B cell (primary cell): ENCODE results near the gene CHAC1. TPM values are rescaled to one million over a fixed set of nuclear protein-coding genes. Genes with fewer than 3 reads are reported as not detected.
A peak's percentile ranks its signal among the peaks of the same experiment; 100 is the strongest.
"Not testable (repeated sequence)": the region's sequence is repeated elsewhere in the genome, so short reads cannot be mapped to it uniquely, and the experiment has no call there.

ENCODE experiments used
- ATAC-seq: fragments of 200-7000 bp; cut with Tn5 transposase; one replicate; pipeline ENCODE4 v1.10.0; 2021; ENCODE audit warnings: low read depth, mild to moderate bottlenecking, moderate number of reproducible peaks, moderate library complexity
- CTCF ChIA-PET: fragments of 350-600 bp; sonication (Branson Sonifier 250); formaldehyde crosslinking; loops from one replicate; lab custom pipeline; 2021; ENCODE audit warnings: antibody characterized with exemption, inconsistent platforms; lab: Charles Lee
- POLR2A ChIA-PET: fragments of 350-600 bp; sonication (Branson Sonifier 250); formaldehyde crosslinking; loops from one replicate; lab custom pipeline; 2021; ENCODE audit warnings: antibody characterized with exemption; lab: Charles Lee
- DNase-seq: peaks from one replicate; pipeline ENCODE4 v3.0.0; 2013
- H2AFZ ChIP-seq: 2 replicates; pipeline ENCODE4 v1.6.1; 2012; ENCODE audit warnings: mild to moderate bottlenecking, low read depth, low read length; ENCODE audit not compliant: insufficient read depth, poor library complexity, severe bottlenecking
- H3K27ac ChIP-seq, 2 donors: 1 replicate in 1 of 2; 2 replicates in 1 of 2; pipeline ENCODE4 v1.5.1; 2012 to 2013; ENCODE audit warnings: low read length in 2 of 2, mild to moderate bottlenecking in 2 of 2, moderate library complexity in 1 of 2
- H3K27me3 ChIP-seq, 4 experiments: fragments of 200-600 bp in 1 of 4; sonication (generic) in 1 of 4; replicated peaks in 1 of 4; 1 replicate in 2 of 4; 2 replicates in 2 of 4; pipeline versions ENCODE4 v1.6.1 to v1.7.0; 2013 to 2016; ENCODE audit warnings: low read length in 3 of 4, mild to moderate bottlenecking in 2 of 4, mixed read lengths in 1 of 4, moderate library complexity in 1 of 4; ENCODE audit not compliant: insufficient read depth in 4 of 4, control insufficient read depth in 3 of 4; ENCODE audit errors: control extremely low read depth in 1 of 4
- H3K36me3 ChIP-seq, 2 experiments: replicated peaks in 1 of 2; 1 replicate in 1 of 2; 2 replicates in 1 of 2; pipeline versions ENCODE4 v1.6.1 to v1.7.1; 2013; ENCODE audit warnings: low read length in 1 of 2; ENCODE audit not compliant: insufficient read depth in 2 of 2, control insufficient read depth in 1 of 2; ENCODE audit errors: control extremely low read depth in 1 of 2, extremely low read depth in 1 of 2
- H3K4me1 ChIP-seq, 2 donors: fragments of 200-600 bp in 1 of 2; sonication (generic) in 1 of 2; 1 replicate in 1 of 2; 2 replicates in 1 of 2; pipeline versions ENCODE4 v1.5.1 to v1.6.1; 2013 to 2017; ENCODE audit warnings: low read length in 2 of 2; ENCODE audit not compliant: control insufficient read depth in 2 of 2, insufficient read depth in 2 of 2
- H3K4me2 ChIP-seq: replicated peaks from 2 replicates; pipeline ENCODE3; 2012; ENCODE audit warnings: mild to moderate bottlenecking, low read depth, low read length; ENCODE audit not compliant: poor library complexity, severe bottlenecking
- H3K4me3 ChIP-seq, 5 experiments: fragments of 200-600 bp in 1 of 5; sonication (generic) in 1 of 5; 1 replicate in 3 of 5; 2 replicates in 2 of 5; pipeline versions ENCODE4 v1.5.1 to v1.7.0; 2011 to 2016; ENCODE audit warnings: low read length in 4 of 5, mild to moderate bottlenecking in 4 of 5, low read depth in 2 of 5, control low read depth in 1 of 5, moderate library complexity in 1 of 5; ENCODE audit not compliant: insufficient read depth in 1 of 5; ENCODE audit errors: control extremely low read depth in 1 of 5, extremely low read depth in 1 of 5
- H3K79me2 ChIP-seq: fragments of 200-600 bp; sonication (generic); one replicate; pipeline ENCODE4 v1.6.0; 2016; ENCODE audit warnings: low read length; ENCODE audit not compliant: control insufficient read depth, insufficient read depth
- H3K9ac ChIP-seq: fragments of 200-600 bp; sonication (generic); 2 replicates; pipeline ENCODE4 v1.6.1; 2017; ENCODE audit warnings: mild to moderate bottlenecking, low read length, moderate library complexity
- H3K9me3 ChIP-seq, 3 donors: one replicate each; pipeline versions ENCODE4 v1.6.1 to v1.7.1; 2013; ENCODE audit warnings: low read length in 2 of 3; ENCODE audit not compliant: control insufficient read depth in 2 of 3, insufficient read depth in 1 of 3; ENCODE audit errors: control extremely low read depth in 1 of 3
- H4K20me1 ChIP-seq: 2 replicates; pipeline ENCODE4 v1.6.0; 2012; ENCODE audit warnings: mild to moderate bottlenecking, low read length; ENCODE audit not compliant: insufficient read depth, control insufficient read depth, poor library complexity, severe bottlenecking
- H3K27ac Mint-ChIP-seq: one replicate; pipeline ENCODE4 v1.8.0; 2021; ENCODE audit warnings: mixed read lengths
- H3K27me3 Mint-ChIP-seq: one replicate; pipeline ENCODE4 v1.8.0; 2021; ENCODE audit warnings: mixed read lengths
- H3K4me1 Mint-ChIP-seq: one replicate; pipeline ENCODE4 v1.8.0; 2021; ENCODE audit warnings: mixed read lengths
- H3K4me3 Mint-ChIP-seq: one replicate; pipeline ENCODE4 v1.8.0; 2021; ENCODE audit warnings: mixed read lengths
- H3K9me3 Mint-ChIP-seq: one replicate; pipeline ENCODE4 v1.8.0; 2022; ENCODE audit warnings: mixed read lengths; ENCODE audit not compliant: insufficient read depth
- EZH2 ChIP-seq: IDR thresholded peaks from 2 replicates; pipeline ENCODE4 v1.6.1; 2012; ENCODE audit warnings: borderline replicate concordance, low read depth, mild to moderate bottlenecking, moderate library complexity, low read length; ENCODE audit not compliant: insufficient read depth, poor library complexity, severe bottlenecking
- WGBS: methylation state at CpG from one replicate; pipeline ENCODE4 v1.1.5; 2013; ENCODE audit warnings: missing lambda C conversion rate; ENCODE audit not compliant: insufficient coverage; 5-methylcytosine and 5-hydroxymethylcytosine counted together
- intact Hi-C: fragments of 100-400 bp; cut with micrococcal nuclease; formaldehyde crosslinking; loops from one replicate; pipeline ENCODE4 v1.10.0; 2022
- polyA plus RNA-seq: library from polyadenylated mRNA; depleted of rRNA; stranded (reverse); fragments of >200 nt; gene quantifications from 2 replicates; pipeline ENCODE4 v1.2.3, GENCODE V29; 2012
- total RNA-seq, 2 donors: library from RNA; stranded (reverse); fragments of 120-200 nt in 1 of 2; gene quantifications; 1 replicate in 1 of 2; 2 replicates in 1 of 2; pipeline versions ENCODE4 v1.2.3 to v1.2.4, GENCODE V29; 2013 to 2022
- TF ChIP-seq, protein P1 (sequence below): fragments of 200-600 bp; IDR thresholded peaks from one replicate; pipeline ENCODE4 v1.8.0; 2022; ENCODE audit warnings: antibody characterized with exemption, mild to moderate bottlenecking

The CHAC1 gene
- total and polyA plus RNA-seq, 2 donors (not counting 1 experiment from before 2014, with no cell fraction given): 0.81 to 3.6 TPM

DNA sequence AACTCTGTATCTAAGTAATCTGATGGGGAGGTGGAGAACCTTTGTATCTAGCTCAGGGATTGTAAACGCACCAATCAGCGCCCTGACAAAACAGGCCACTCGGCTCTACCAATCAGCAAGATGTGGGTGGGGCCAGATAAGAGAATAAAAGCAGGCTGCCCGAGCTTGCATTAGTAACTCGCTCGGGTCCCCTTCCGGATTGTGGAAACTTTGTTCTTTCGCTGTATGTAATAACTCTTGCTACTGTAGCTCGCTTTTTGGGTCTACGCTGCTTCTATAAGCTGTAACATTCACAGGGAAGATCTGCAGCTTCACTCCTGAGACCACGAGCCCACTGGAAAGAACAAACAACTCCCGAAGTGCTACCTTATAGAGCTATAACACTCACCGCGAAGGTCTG is 9.0 kb downstream of the CHAC1 start:
- H3K27ac Mint-ChIP-seq, H3K4me3 ChIP-seq, H3K4me2 ChIP-seq, H3K27me3 ChIP-seq, POLR2A ChIA-PET, H3K4me1 Mint-ChIP-seq, H3K79me2 ChIP-seq, H3K9me3 Mint-ChIP-seq, H3K4me1 ChIP-seq, ATAC-seq, H3K9ac ChIP-seq, H4K20me1 ChIP-seq, H3K36me3 ChIP-seq, H3K9me3 ChIP-seq, DNase-seq, H3K27ac ChIP-seq, H2AFZ ChIP-seq, intact Hi-C loops, H3K4me3 Mint-ChIP-seq, H3K27me3 Mint-ChIP-seq: not testable (repeated sequence)
- CTCF ChIA-PET: interaction anchor here (0.6 to 1.0 kb wide), 2 partner anchors 17 to 220 kb away, joined by 3 read pairs; no protein-coding TSS in a partner anchor
- 97% methylated on average over 14 of the region's 14 CpGs for WGBS

DNA sequence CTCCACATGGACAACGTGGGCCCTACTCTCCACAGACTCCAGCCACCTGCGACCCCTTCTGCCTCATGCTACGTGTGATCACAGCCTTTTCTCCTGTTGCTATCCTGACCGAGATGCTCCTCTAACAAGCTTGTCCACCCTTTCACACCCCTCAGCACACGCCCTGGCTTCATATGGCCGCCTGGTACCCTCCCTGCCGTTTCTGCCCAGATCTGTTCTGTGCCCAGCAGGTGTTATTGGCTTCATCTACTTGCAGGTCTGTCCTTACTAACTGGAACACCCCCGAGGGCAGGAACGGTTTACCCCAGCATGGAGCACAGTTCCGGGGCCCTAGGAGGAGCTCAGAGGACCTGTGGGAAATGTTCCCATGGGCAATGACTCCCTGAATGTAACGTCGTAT is 9.9 kb downstream of the CHAC1 start:
- ATAC-seq (no peak), DNase-seq (peak; percentile 1)
- Histone ChIP-seq H3K9ac (no peak overlapping the region), H3K4me1 (peaks cover 0 to 9% of the 10 kb centered on the region in 2 donors), H3K79me2 (no peaks in the 10 kb centered on the region), H2AFZ (no peak overlapping the region), H3K36me3 (no peaks in the 10 kb centered on the region), H3K27ac (no peak overlapping the region), H3K9me3 (no peaks in the 10 kb centered on the region), H3K4me3 (no peak overlapping the region), H3K4me2 (no peak overlapping the region), H4K20me1 (no peaks in the 10 kb centered on the region), H3K27me3 (peaks cover 0 to 3% (median 0%) of the 10 kb centered on the region in 4 experiments)
- no peak for TF ChIP-seq EZH2
- TF ChIP-seq, protein P1, sequence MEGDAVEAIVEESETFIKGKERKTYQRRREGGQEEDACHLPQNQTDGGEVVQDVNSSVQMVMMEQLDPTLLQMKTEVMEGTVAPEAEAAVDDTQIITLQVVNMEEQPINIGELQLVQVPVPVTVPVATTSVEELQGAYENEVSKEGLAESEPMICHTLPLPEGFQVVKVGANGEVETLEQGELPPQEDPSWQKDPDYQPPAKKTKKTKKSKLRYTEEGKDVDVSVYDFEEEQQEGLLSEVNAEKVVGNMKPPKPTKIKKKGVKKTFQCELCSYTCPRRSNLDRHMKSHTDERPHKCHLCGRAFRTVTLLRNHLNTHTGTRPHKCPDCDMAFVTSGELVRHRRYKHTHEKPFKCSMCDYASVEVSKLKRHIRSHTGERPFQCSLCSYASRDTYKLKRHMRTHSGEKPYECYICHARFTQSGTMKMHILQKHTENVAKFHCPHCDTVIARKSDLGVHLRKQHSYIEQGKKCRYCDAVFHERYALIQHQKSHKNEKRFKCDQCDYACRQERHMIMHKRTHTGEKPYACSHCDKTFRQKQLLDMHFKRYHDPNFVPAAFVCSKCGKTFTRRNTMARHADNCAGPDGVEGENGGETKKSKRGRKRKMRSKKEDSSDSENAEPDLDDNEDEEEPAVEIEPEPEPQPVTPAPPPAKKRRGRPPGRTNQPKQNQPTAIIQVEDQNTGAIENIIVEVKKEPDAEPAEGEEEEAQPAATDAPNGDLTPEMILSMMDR: no peak
- Mint-ChIP-seq H3K27me3 (peaks cover 4% of the 10 kb centered on the region), H3K9me3 (no peaks in the 10 kb centered on the region), H3K27ac (no peak overlapping the region), H3K4me3 (no peak overlapping the region), H3K4me1 (peaks cover 8% of the 10 kb centered on the region)
- WGBS: 94% methylated on average over 12 of the region's 12 CpGs
- CTCF ChIA-PET: interaction anchor here (1.4 kb wide), 1 partner anchor 10 kb away, joined by 4 read pairs; the partner anchor contains the start of gene CHAC1
- intact Hi-C loops: no loop called here
- POLR2A ChIA-PET: no interaction called here
